B cell (primary cell): ENCODE results near the gene KRI1.

Experiments used
- CTCF ChIP-seq: fragments of 200-600 bp; IDR thresholded peaks from one replicate; pipeline ENCODE4 v1.8.0; 2022; ENCODE audit warnings: antibody characterized with exemption, mild to moderate bottlenecking
- EZH2 ChIP-seq: IDR thresholded peaks from 2 replicates; pipeline ENCODE4 v1.6.1; 2012; ENCODE audit warnings: borderline replicate concordance, low read depth, mild to moderate bottlenecking, moderate library complexity, low read length; ENCODE audit not compliant: insufficient read depth, poor library complexity, severe bottlenecking

GRCh38 chr19:10566658-10567410 lies 1.0 kb upstream of the KRI1 start:
- TF ChIP-seq EZH2 (no peak), CTCF (no peak)
